Stimulated activated CD4-positive, alpha-beta T cell treated with anti-CD3 and anti-CD28 coated beads, Interleukin-12 subunit alpha, Interleukin-12 subunit beta, amount 100 ng/mL, for 24 hours (primary cell): ENCODE data around the gene FKBP5.
"Not testable (repeated sequence)": the region's sequence is repeated elsewhere in the genome, so short reads cannot be mapped to it uniquely, and the experiment has no call there.

Experiments
- DNase-seq, 2 experiments: peaks; one replicate each; pipeline ENCODE4 v3.0.0-alpha.2; 2020; ENCODE audit warnings: low read depth in 2 of 2

FKBP5 gene

DNA sequence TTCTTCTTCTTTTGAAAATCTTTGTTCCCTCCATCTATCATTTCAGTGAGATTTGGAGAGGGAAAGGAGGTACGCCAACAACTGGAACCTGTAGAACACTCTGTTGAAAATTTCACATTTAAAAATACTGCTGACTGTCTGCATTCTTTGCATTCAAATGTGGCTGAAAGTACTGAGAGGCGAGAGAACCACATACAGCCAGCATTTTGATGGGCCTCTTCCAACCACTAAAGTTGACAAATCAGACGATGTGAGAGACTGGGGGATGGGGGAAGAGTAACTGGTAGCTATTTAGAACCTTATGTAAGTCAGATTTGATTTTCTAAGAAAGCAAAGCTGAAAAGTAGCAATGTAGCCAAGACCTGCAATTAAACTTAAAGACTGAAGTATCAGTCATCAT is 77.5 kb downstream of the FKBP5 start:
- DNase-seq: no peak

DNA sequence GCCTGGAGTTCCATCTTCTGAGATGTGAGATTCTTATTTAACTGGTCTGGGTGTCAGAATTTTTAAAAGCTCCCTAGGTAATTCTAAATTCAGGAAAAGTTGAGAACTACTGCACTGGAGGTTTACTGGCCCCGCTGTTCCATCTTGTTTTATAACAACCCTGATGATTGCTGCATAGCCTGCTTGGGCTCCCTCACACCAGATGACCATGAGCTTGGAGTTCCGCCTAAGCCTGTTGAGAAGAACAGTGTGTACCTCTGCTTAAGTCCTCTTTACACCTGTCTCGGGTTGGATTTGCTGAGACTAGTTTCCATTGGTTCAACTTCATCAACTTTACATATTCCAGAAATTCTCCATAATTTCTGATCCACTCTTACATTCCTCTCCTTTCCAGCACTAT is 77.9 kb downstream of the FKBP5 start:
- no peak for DNase-seq

DNA sequence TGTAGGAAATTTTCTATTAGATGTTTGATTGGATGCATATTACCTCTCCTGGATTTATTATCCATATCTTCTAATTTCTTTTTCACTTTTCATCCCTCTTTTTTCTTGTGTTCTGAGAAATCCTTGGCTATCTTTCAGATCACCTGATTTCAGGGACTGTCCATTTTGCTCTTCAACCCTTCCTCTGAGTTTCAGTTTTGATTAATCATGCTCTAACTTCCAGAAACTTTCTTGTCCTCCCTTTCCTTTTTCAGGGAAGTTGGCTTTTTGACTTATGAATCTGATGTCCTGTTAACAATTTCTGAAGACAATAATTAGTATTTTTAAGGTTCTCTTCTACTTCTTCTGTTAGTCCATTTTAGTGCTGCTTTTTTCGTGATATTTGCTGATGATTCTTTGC is 79.1 kb downstream of the FKBP5 start:
- DNase-seq: no peak

DNA sequence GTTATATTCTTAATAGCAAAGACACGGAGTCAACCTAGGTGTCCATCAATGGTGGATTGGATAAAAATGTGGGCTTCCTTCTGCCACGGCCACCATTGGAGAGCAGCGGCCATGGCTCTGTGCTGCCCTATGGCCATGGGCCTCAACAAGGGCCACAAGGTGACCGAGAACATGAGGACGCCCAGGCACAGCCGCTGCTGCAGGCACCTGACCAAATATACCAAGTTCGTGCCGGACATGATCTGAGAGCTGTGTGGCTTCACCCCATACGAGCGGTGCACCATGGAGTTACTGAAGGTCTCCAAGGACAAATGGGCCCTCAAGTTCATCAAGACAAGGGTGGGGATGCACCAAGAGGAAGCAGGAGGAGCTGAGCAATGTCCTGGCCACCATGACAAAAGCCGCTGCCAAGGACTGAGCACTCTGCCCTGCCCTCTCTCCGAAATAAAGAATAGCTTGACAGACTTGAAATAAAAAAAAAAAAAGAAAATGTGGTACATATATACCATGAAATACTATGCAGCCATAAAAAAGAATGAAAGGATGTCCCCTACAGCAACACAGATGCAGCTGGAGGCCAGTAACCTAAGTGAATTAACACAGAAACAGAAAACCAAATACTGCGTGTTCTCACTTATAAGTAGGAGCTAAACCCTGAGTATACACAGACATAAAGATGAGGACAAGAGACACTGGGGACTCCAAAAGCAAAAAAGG is 81.0 kb downstream of the FKBP5 start:
- no peak for DNase-seq

DNA sequence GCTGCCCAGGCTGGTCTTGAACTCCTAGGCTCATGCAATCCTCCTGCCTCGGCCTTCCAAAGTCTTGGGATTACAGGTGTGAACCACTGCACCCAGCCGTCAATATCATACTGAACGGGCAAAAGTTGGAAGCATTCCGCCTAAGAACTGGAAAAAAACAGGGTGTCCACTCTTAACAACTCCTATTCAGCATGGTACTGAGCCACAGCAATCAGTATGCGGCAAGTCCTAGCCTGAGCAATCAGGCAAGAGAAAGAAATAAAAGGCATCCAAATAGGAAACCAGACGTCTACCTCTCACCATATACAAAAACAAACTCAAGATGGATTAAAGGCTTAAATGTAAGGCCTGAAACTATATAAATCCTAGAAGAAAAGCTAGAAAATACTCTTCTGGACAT is 83.1 kb downstream of the FKBP5 start:
- DNase-seq: no peak

DNA sequence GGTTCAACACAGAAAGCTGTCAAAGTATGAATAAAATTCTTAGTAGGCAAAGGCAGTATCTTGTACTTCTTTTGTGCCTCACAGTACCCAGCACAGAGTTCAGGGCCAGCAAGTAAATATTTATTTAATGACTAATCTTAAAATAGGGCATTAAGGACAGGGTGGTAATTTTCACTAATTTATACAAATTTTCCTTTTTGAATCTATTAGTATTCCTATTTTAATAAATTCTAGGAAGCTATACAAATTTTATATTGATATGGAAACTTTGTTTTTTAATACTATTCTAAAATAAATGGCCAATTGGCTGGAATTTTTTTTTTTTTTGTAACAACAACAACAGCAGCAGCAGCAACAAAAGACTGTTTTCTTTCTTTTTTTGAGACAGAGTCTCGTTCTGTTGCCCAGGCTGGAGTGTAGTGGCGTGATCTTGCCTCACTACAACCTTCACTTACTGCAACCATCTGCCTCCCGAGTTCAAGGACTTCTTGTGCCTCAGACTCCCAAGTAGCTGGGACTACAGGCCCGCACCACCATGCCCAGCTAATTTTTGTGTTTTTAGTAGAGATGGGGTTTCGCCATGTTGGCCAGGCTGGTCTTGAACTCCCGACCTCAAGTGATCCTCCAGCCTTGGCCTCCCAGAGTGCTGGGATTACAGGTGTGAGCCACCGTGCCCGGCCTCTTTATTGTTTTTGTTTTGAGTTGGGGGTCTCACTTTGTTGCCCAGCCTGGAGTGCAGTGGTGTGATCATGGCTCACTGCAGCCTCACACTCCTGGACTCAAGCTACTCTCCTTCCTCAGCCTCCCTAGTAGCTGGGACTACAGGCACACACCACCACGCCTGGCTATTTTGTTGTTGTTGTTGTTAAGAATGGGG is 85.2 kb downstream of the FKBP5 start:
- no peak for DNase-seq

DNA sequence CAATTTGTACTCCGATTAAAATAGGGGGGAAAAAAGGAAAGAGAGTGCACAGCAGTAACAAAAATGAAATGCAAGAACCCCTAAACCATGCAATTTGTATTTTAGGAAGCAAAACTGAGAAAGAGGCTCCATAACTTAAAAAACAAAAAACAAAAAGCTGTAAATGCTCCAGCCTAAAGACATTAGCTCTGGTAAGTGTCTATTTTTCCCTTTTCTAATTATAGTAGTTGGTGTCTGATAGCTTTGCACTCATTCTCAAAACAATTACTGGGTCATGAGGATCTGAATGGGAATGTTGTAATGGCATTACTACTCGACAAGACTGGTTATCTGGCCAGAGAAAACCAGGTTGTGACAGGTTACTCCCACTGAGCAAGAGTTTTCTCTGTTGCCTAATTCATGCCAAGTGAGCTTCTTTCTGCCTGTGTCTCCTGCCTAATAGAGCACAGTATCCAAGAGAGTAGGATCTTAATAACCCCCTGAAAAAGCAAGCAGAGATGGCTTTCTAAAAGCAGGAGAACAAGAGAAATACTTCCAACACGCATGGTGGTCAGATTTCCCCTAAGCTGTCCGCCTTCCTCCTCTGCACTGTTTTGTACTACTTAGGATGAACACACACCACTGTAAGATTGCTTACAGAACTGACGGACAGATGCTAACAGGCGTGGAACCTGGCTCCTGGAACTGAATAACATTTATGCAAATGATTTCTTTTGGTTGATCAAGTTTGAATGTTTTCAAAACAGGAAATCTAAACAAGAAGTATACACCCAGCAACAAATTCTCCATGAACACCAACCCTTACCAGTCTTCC is 86.4 kb downstream of the FKBP5 start:
- DNase-seq: no peak

DNA sequence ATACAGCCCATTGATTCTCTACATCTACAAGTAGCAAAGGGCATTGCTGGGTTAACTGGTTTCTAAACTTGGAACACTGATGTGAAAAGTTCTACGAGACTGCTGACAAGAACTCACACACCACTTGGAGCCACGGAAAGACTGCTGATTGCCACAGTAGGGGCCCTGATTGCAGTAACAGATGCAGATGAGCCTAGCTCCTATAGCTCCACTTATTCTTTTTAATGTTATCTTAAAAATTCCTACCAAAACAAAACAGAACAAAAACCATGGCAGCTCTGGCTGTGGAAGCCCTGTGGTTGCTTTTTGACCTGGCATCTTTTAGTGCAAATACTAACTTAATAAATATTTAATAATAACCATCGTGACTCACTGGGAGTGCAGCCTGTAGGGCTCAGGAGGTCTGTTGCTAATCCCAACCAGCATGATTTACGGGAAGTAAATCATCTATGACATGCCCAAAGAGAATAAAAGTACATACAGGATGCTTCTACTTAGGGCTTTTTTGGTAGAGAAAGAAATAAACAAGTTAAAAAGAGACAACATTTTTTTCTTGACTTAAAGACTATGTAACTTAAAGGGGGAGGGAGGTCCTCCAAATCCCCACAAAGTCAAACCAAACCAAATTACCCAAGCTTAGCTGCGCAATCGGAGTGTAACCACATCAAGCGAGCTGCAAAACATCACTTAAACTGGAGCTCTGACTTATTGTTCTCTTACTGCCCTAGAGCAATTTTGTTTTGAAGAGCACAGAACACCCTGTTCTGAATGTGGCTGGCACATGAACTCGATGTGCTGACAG is 87.2 kb downstream of the FKBP5 start:
- DNase-seq: no peak

DNA sequence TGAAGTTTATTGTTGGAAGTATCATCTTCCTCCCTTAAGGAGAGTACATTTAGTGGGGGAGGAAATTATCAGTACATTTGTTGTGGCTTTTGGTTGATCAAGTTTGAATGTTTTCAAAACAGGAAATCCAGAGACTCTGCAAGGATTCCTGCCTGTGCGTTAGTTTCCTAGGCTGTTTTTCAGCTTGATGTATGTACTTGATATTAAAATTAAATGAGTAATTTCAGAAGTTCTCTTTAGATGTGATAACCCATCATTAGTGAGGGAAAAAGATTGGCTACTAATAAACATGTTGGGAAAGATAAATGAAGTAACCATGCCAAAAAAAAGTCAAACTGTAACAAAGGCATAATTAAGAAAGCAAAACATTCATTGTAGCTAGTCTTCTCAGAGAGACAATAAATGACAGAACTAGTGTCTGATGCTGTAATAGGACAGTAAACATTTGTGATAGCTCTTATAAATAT is 88.0 kb downstream of the FKBP5 start:
- DNase-seq: no peak

DNA sequence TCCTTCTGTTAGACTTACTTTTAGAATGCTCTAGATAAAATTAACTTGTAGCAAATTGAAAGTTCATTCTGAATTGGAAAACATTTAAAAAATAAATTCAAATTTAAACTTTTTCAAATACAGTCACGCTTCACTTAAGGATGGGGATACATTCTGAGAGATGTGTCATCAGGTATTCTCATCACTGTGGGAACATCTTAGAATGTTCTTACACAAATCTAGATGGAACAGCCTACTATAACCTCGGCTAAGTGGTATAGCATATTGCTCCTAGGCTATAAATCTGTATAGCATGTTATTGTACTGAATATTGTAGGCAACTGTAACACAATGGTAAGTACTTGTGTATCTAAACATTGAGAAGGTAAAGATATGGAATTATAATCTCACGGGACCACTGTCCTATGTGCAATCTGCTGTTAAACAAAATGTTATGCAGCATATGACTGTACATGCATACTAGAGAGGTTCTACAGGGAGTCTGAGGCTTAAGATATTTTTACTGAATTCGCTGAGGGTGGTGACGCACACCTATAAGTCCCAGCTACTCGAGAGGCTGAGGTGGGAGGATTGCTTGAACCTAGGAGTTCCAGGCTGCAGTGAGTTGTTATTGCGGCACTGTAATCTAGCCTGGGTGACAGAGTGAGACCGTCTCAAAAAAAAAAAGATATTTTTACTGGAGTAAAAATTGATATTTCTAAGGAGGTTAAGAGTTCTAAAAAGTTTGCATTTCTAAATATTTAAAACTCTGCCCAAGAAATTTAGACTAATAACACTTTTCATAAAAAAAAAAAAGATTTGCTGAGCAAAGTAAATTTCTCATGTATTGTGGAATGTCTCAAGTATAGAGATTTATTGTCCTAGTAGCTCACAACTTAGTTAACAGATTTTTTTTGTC is 88.7 kb downstream of the FKBP5 start:
- no peak for DNase-seq

DNA sequence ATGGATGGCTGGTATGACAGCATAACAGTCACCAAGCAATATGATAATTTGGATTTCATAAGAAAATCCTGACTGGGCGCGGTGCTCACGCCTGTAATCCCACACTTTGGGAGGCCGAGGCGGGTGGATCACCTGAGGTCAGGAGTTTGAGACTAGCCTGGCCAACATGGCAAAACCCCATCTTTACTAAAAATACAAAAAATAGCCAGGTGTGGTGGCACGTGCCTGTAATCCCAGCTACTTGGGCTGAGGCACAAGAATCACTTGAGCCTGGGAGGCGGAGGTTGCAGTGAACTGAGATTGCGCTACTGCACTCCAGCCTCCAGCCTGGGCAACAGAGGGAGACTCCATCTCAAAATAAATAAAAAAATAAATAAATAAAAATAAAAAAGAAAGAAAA is 90.1 kb downstream of the FKBP5 start:
- DNase-seq: not testable (repeated sequence)

DNA sequence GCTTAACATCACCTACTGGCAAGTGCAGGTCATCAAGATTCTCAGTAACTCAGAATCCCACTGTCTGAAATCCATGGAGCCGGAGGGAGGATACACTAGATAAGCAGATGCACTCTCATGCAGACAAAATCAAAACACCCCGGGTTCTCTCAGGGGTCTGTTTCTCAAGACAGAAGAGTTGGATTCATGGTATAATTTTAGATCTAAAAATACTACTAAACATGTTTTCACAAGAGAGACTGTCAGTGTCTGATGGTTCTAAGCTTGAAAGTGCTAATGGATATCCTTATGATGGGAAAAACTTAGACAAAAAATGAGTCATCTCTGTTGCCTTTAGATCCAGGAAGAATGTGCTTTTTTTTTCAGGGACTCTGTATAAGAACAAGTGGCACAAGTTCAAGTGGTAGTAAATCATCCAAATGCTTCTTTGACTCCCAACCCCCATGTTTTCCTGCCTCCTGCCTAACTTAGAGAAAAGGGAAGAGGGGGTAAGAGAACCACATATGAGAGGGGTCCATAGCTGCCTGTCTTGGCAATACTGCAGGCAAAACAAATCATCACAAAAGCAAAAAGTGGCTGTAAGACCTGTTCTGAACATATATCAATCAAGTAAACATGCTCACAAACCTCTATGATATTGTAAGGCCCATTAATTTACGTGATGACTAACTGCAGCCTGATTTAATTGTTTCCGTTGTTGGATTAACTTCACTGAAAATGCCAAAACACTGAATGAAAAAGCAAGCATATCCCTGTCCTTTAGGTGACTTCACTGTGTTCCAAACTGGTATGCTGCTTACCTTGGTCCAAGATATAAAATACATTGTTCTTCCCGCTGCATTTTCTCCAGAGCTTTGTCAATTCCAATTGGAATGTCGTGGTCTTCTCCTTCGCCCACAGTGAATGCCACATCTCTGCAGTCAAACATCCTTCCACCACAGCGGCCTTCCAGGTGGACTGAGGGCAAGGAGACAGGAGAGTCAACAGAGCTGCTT is 92.0 kb downstream of the FKBP5 start:
- DNase-seq: no peak

DNA sequence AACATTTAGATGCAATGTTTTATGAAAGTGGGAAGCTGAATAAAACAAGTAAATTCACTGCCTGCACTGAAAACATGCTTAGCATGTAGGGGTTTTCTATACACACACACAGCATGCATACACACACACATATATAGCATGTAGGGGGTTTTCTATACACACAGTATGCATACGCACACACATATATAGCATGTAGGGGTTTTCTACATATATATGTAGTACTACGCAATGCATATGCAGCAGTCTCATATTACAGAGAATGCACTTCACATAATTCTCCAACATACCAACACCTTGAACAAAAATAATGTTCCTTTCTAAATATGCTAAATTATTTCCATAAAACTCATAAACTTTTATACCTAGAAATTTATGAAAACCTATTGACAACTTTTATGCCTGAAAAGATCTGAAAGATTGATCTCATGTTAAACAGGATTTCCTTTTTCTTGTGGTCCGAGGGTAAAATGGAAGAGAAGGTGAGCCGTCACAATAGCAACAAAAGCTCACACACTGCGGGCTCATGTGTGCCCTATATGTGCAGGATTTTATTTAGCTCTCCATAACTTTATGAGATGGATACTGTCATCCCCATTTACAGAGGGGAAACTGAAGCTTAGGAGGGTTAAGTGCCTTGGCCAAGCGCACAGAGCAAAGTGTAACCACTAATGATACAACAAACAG is 94.1 kb downstream of the FKBP5 start:
- DNase-seq: no peak

DNA sequence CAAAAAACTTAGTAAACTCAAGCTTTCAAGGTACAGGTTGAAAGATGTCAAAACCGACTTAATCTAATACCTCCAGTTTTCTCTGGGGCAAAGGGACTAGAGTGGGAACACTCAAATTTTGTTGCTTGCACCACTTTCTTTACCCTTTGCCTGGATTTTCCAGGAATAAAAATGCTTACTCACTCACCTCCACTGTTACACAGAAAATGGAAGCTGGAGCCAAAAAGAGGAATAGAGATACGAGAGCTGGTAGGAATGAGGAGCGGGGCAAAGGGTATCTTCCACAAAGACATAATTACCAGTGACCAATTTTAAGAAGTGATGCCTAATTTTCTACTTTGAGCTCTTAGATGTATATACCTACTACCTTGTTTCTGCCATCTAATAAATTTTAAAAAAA is 96.5 kb downstream of the FKBP5 start:
- DNase-seq: no peak

DNA sequence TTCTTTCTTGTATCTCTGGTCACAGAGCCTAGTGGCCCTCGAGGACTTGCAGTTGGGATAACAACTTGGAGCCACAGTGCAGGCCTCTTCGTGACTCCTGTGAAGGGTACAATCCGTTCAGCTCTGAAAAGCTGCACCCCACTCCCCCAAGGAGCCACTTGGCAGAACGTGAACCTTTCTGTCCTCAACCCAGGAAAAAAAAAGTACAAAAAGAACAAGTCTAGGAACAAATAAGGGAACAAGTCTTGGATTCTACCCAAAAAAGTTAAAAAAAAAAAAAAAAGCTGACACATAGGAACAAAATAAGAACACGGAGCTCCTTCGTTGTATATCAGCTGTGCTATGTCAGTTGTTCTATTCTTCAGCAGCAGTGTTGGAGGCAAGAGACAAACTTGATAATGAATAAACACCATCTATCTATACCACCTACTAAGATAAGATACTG is 98.1 kb downstream of the FKBP5 start:
- DNase-seq: no peak

DNA sequence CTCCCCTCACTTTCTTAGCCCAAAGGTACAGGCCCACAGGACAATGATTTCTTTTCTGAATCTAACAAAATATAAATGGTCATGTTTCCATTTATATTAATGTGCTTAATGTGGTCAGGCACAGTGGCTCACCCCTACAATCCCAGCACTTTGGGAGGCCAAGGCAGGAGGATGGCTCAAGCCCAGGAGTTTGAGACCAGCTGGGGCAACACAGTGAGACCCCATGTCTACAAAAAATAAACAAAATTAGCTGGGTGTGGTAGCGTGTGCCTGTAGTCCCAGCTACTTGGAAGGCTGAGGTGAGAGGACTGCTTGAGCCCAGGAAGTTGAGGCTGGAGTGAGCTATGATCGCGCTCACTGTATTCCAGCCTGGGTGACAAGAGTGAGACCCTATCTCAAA is 98.8 kb downstream of the FKBP5 start:
- no peak for DNase-seq

DNA sequence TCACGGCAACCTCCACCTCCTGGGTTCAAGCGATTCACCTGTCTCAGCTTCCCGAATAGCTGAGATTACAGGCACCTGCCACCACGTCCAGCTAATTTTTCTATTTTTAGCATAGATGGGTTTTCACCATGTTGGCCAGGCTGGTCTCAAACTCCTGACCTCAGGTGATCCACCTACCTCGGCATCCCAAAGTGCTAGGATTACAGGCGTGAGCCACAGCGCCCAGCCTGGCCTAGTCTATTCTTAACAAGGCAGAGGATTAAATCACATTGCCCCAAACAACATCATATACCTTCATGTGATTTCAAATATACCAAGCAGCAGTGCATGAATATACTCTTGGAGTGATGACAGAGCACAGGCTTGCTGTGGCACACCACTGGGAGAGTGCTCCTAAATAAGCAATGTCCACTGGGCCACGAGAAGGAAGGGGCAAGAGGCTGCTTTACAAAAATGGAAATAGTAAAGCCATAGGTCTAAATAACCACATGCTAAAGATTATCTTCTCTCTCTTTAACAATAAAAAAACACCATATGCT is 99.4 kb downstream of the FKBP5 start:
- DNase-seq: no peak

DNA sequence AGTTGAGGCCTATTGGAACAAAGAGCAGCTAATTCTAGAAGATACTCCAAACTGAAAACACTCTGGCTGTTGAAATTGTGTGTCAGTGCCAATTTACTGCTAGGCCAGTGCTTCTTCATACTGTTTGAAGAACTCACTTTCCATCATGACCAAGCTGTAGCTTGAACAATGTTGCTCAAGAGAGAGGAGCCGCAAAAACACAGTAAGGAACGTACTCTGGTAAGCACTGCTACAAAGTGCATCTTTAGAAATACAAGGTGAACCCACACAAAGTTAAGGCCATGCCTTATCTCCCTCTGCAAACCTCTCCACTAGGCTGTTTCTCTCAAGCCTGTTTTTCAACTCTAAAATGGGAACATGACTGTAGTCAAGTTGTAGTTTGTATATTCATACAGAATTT is 101.5 kb downstream of the FKBP5 start:
- no peak for DNase-seq
